Right lobe of liver (tissue), 4 donors: ENCODE measurements around the gene MTMR10.

Source experiments
- CTCF ChIP-seq, 4 donors: fragments of 200-600 bp in 3 of 4; fragments of 450-650 bp in 1 of 4; IDR thresholded peaks; one replicate each; pipeline versions ENCODE4 v1.5.1 to v1.8.0; 2016 to 2022; ENCODE audit warnings: antibody characterized with exemption in 4 of 4, mild to moderate bottlenecking in 2 of 4
- POLR2A ChIP-seq: fragments of 450-650 bp; IDR thresholded peaks from one replicate; pipeline ENCODE4 v1.6.1; 2017; ENCODE audit warnings: antibody characterized with exemption, mild to moderate bottlenecking
- donor health status: DM: no; HTN: no; CAD: no.
- donor health status: DM: no; HTN: no; CAD: no.
- donor health status: DM: no; HTN: yes; CAD: no.

- TF ChIP-seq CTCF (IDR thresholded peaks at IDR 0.05) (no peak), POLR2A (no peak)
Observed at GRCh38 chr15:30921106-30921505, 70.3 kb downstream of the MTMR10 start.
